HFFc6 (cell line): ENCODE data around the gene USH2A. TPM values are rescaled to one million over a fixed set of nuclear protein-coding genes. Genes with fewer than 3 reads are reported as not detected.
A peak's percentile ranks its signal among the peaks of the same experiment; 100 is the strongest.

ENCODE experiments used
- DNase-seq: peaks from one replicate; pipeline ENCODE4 v3.0.0-alpha.2; 2018
- H3K27ac Mint-ChIP-seq: 2 replicates; pipeline ENCODE4 v1.8.0; 2020; ENCODE audit warnings: mild to moderate bottlenecking, mixed read lengths
- H3K27me3 Mint-ChIP-seq: 2 replicates; pipeline ENCODE4 v1.8.0; 2021; ENCODE audit warnings: mild to moderate bottlenecking, moderate library complexity, mixed read lengths; ENCODE audit not compliant: insufficient read depth
- H3K36me3 Mint-ChIP-seq: 2 replicates; pipeline ENCODE4 v1.8.0; 2021; ENCODE audit warnings: low read depth, mixed read lengths
- H3K4me1 Mint-ChIP-seq: 2 replicates; pipeline ENCODE4 v1.8.0; 2020; ENCODE audit warnings: low read depth, mixed read lengths
- H3K4me3 Mint-ChIP-seq: 2 replicates; pipeline ENCODE4 v1.8.0; 2020; ENCODE audit warnings: mild to moderate bottlenecking, moderate library complexity, mixed read lengths
- H3K9me3 Mint-ChIP-seq: 2 replicates; pipeline ENCODE4 v1.8.0; 2020; ENCODE audit warnings: mild to moderate bottlenecking, mixed read lengths
- CTCF ChIP-seq: fragments of 200-600 bp; sonication (generic); IDR thresholded peaks from 2 replicates; pipeline ENCODE4 v1.5.0; 2021; ENCODE audit warnings: antibody characterized with exemption, mild to moderate bottlenecking
- total RNA-seq, 6 experiments: library from RNA; stranded (reverse); fragmentation: NEBNext Ultra II Directional; extraction: Animal tissue kit (Norgen Biotek cat#: 25700); gene quantifications; 2 replicates in 1 of 6; 3 replicates in 5 of 6; pipeline ENCODE4 v1.2.3, GENCODE V29; 2021

USH2A gene
- total RNA-seq, 6 experiments from 2014 or later = 0.02 to 0.07 (median 0.04) TPM

- no peak for DNase-seq
- TF ChIP-seq CTCF = no peak
- no peaks in the 10 kb centered on the region for H3K36me3 Mint-ChIP-seq
- H3K27ac Mint-ChIP-seq = no peak overlapping the region
- peaks cover 22% of the 10 kb centered on the region for H3K4me1 Mint-ChIP-seq
- H3K27me3 Mint-ChIP-seq = peaks cover 3% of the 10 kb centered on the region
- H3K4me3 Mint-ChIP-seq = peak overlapping the region; percentile 62
- H3K9me3 Mint-ChIP-seq = no peaks in the 10 kb centered on the region
Measured at GRCh38 chr1:215651867-215652266, 771.4 kb downstream of the USH2A start.

GRCh38 chr1:215650446-215651149, 772.6 kb downstream of the USH2A start:
- no peaks in the 10 kb centered on the region for H3K36me3 Mint-ChIP-seq

GRCh38 chr1:215648957-215649356, 774.3 kb downstream of the USH2A start:
- no peak overlapping the region for H3K4me3 Mint-ChIP-seq
- TF ChIP-seq CTCF = no peak
- no peaks in the 10 kb centered on the region for H3K9me3 Mint-ChIP-seq
- no peak for DNase-seq
- peaks cover 30% of the 10 kb centered on the region for H3K4me1 Mint-ChIP-seq
- H3K27me3 Mint-ChIP-seq = peaks cover 3% of the 10 kb centered on the region
- H3K27ac Mint-ChIP-seq = no peak overlapping the region
- H3K36me3 Mint-ChIP-seq = no peaks in the 10 kb centered on the region

More at GRCh38 chr1:215650446-215651149, 772.6 kb downstream of the USH2A start:
- Mint-ChIP-seq H3K4me1 (peaks cover 22% of the 10 kb centered on the region), H3K27ac (no peak overlapping the region), H3K9me3 (no peaks in the 10 kb centered on the region), H3K27me3 (peaks cover 3% of the 10 kb centered on the region), H3K4me3 (no peak overlapping the region; the same call in 1 of the 2 replicates)
- no peak for TF ChIP-seq CTCF
- DNase-seq = no peak

GRCh38 chr1:215647738-215648137, 775.5 kb downstream of the USH2A start:
- no peak for DNase-seq
- H3K9me3 Mint-ChIP-seq = no peaks in the 10 kb centered on the region
- TF ChIP-seq CTCF = no peak
- H3K36me3 Mint-ChIP-seq = no peaks in the 10 kb centered on the region
- H3K27me3 Mint-ChIP-seq = peaks cover 3% of the 10 kb centered on the region
- H3K4me3 Mint-ChIP-seq = no peak overlapping the region
- no peak overlapping the region for H3K27ac Mint-ChIP-seq
- H3K4me1 Mint-ChIP-seq = peaks cover 28% of the 10 kb centered on the region

GRCh38 chr1:215645861-215646260, 777.4 kb downstream of the USH2A start:
- no peak overlapping the region for H3K4me3 Mint-ChIP-seq
- no peak for TF ChIP-seq CTCF
- no peak for DNase-seq
- no peaks in the 10 kb centered on the region for H3K9me3 Mint-ChIP-seq
- H3K27ac Mint-ChIP-seq = no peak overlapping the region
- no peaks in the 10 kb centered on the region for H3K36me3 Mint-ChIP-seq
- peaks cover 3% of the 10 kb centered on the region; the same call in 1 of the 2 replicates for H3K27me3 Mint-ChIP-seq
- peaks cover 13% of the 10 kb centered on the region for H3K4me1 Mint-ChIP-seq
